Measurements from ENCODE around the gene PPP2R1B. TPM values are rescaled to one million over a fixed set of nuclear protein-coding genes. Genes with fewer than 3 reads are reported as not detected.

The PPP2R1B gene
- total RNA-seq = 26.1 and 26.4 TPM in 2 replicates

DNA sequence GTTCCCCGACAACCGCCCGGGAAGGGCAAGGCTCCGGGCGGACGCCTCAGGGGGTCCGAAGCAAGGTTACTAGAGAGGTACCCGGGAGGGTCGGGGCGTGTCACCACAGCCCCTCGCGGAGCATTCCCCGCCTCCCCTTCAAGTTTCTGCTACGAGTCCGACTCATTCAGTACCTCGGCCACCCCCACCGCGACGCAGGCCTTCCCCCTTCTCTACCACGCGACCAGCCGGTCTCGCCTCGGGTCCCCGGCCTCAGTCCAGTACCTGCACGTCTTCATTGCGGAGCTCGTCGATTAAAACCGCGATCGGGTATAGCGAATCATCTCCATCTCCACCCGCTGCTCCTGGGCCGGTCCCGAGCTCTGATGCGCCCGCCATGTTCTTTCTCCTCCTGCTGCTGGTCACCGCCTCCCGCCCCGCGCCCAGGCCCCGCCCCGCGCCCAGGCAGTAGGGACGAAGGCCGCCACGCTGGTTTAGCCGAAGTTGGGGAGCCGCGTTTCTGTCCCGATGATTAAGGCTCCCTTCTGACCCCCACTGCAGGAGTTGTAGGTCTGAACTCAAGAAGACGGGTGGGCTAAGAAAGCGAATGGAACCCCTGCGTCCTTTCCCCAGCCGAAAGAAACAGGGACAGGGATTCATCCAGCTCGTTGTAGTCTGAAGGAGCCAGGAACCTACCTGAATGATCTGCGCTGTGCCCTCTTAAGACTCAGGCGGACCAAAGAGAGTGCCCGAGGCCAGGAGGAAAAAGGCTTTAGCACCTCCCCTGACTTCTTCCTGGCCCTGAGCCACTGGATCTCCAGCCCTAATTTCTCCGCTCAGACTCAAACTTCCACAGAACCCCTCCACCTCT, at the start of gene PPP2R1B:
Gene PPP2R1B, minus strand, starts transcription at position 406 of the 850 bp plus-strand sequence. Its CDS starts 28 bp downstream, at position 378.

Other genes starting within 250 kb of the PPP2R1B start
- 157 and 170 TPM in 2 replicates for gene LAYN, start 225.7 kb downstream of the PPP2R1B start, total RNA-seq
- gene SIK2, start 163.9 kb downstream of the PPP2R1B start, total RNA-seq = 15.9 and 16.6 TPM in 2 replicates
- 38.8 and 41.2 TPM in 2 replicates for gene ALG9, start 105.2 kb upstream of the PPP2R1B start, total RNA-seq
- gene FDXACB1, start 112.8 kb upstream of the PPP2R1B start, total RNA-seq = 2.1 and 2.4 TPM in 2 replicates
- 3.8 and 3.9 TPM in 2 replicates for gene CFAP68, start 113.2 kb upstream of the PPP2R1B start, total RNA-seq
- gene CRYAB, start 145.4 kb upstream of the PPP2R1B start, total RNA-seq = 35.2 and 47.7 TPM in 2 replicates
- gene HSPB2, start 146.3 kb upstream of the PPP2R1B start, total RNA-seq = 0.49 and 2.6 TPM in 2 replicates
- 0.49 and 1.3 TPM in 2 replicates for gene C11orf52, start 152.5 kb upstream of the PPP2R1B start, total RNA-seq
- gene DIXDC1, start 171.0 kb upstream of the PPP2R1B start, total RNA-seq = 31.5 and 32.9 TPM in 2 replicates

Data from hair follicle dermal papilla cell (primary cell).